Measurements from ENCODE around the gene C17orf113. TPM values are rescaled to one million over a fixed set of nuclear protein-coding genes. Genes with fewer than 3 reads are reported as not detected.

The C17orf113 gene
- total and polyA plus RNA-seq, 2 of the 13 experiments (the other 11 are each of a cell fraction or from before 2014, with no cell fraction given): 0.87 to 1.1 TPM

DNA sequence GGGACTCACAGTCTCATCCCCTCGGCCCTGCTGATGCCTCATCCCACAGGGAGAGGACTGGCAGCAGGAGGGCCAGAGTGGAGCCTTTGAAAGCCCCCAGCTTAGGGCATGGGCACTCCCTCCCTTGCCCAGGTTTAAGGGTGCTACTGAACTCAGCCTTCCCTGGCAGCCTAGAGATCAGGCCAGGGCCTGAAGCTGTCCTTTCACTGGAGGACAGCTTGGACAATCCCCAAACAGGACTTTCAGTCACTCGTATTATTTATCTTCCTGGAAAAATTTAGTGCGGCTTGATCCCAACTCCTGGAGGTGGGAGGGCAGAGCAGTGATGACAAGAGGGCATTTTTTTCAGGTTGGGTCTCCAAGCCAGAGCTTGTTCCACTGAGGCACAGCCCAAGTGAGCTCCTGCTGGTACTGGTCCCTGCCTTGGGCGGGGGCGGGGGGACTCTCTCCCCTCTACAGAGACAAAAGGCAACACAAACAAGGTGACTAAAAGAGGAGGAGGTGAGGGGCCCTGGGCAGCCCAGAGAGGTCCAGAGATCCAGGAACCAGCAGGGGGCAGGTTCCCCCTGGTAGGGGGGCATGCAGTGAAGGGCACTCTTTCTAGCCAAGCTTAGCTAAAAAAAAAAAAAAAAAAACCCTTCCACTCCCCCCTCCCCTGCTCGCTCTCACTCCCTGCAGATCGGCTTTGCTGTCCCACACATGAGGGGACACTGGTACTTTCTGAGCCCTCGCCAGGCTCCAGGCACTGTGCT lies 46.1 kb upstream of the C17orf113 start:
- ATAC-seq (peak; percentile 12; the same call in 2 of the 3 replicates), DNase-seq (ENCODE audit: low spot score) (no peak), FAIRE-seq (no peak)
- H4K20me1 ChIP-seq (ENCODE audit: insufficient read depth, low read length): no peaks in the 10 kb centered on the region
- ChIA-PET CTCF (ENCODE audit: low intra/inter-chr PET ratio, low total read pairs) (no interaction called here), POLR2A (interaction anchor here (1.3 to 2.2 kb wide), 3 partner anchors 16 to 137 kb away, joined by 3 to 7 read pairs (median 4); partner anchors contain the start of gene DHX58)
- H3K4me1 ChIP-seq (ENCODE audit: insufficient read depth, low read length): peaks cover 71% of the 10 kb centered on the region
- peaks cover 6 to 48% of the 10 kb centered on the region in 2 experiments; a peak in 4 of 5 replicates for H3K27me3 ChIP-seq (ENCODE audit: control insufficient read depth in 1 of 2, insufficient read depth in 2 of 2, low read length in 2 of 2)
- no peak overlapping the region for H3K9ac ChIP-seq (ENCODE audit: insufficient read depth, low read depth, low read length)
- H3K79me2 ChIP-seq (ENCODE audit: insufficient read depth, low read length): no peaks in the 10 kb centered on the region
- intact Hi-C loops (cut with micrococcal nuclease; ENCODE audit: unreplicated experiment): no loop called here
- in situ Hi-C loops (cut with HindIII; ENCODE audit: extremely low pct_ligation_motif_present, low pct_unique_long_range_greater_than_20kb): no loop called here
- H2AFZ ChIP-seq (ENCODE audit: low read length): no peak overlapping the region
- H3K4me2 ChIP-seq (ENCODE audit: low read depth, low read length): peak overlapping the region; percentile 65
- H3K4me3 ChIP-seq (replicated peaks in 1 of 3; ENCODE audit: insufficient read depth in 1 of 3, low read depth in 2 of 3, low read length in 3 of 3): no peak overlapping the region; a peak in 1 of 6 replicates
- no peaks in the 10 kb centered on the region for H3K36me3 ChIP-seq (replicated peaks in 1 of 2; ENCODE audit: control insufficient read depth in 1 of 2, insufficient read depth in 2 of 2, low read length in 2 of 2)
- BruUV-seq (replicated peaks): no TSS peak
- TF ChIP-seq, protein P1, sequence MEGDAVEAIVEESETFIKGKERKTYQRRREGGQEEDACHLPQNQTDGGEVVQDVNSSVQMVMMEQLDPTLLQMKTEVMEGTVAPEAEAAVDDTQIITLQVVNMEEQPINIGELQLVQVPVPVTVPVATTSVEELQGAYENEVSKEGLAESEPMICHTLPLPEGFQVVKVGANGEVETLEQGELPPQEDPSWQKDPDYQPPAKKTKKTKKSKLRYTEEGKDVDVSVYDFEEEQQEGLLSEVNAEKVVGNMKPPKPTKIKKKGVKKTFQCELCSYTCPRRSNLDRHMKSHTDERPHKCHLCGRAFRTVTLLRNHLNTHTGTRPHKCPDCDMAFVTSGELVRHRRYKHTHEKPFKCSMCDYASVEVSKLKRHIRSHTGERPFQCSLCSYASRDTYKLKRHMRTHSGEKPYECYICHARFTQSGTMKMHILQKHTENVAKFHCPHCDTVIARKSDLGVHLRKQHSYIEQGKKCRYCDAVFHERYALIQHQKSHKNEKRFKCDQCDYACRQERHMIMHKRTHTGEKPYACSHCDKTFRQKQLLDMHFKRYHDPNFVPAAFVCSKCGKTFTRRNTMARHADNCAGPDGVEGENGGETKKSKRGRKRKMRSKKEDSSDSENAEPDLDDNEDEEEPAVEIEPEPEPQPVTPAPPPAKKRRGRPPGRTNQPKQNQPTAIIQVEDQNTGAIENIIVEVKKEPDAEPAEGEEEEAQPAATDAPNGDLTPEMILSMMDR (CRISPR knock-in tag; IDR thresholded peaks at IDR 0.05): peak; percentile 25; the same call in 1 of the 2 replicates
- TF ChIP-seq NR2F2 (IDR thresholded peaks at IDR 0.05; ENCODE audit: borderline replicate concordance, low read depth) (no peak), SP4 (CRISPR knock-in tag; IDR thresholded peaks at IDR 0.05) (0 out of 2 replicates have a peak, but pooled peaks have one; percentile 28), HNRNPK (IDR thresholded peaks at IDR 0.05; ENCODE audit: low read depth, low read length, poor library complexity, severe bottlenecking) (no peak)
- TF ChIP-seq, protein P2, sequence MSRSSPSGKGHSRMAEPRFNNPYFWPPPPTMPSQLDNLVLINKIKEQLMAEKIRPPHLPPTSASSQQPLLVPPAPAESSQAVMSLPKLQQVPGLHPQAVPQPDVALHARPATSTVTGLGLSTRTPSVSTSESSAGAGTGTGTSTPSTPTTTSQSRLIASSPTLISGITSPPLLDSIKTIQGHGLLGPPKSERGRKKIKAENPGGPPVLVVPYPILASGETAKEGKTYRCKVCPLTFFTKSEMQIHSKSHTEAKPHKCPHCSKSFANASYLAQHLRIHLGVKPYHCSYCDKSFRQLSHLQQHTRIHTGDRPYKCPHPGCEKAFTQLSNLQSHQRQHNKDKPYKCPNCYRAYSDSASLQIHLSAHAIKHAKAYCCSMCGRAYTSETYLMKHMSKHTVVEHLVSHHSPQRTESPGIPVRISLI (CRISPR knock-in tag; IDR thresholded peaks at IDR 0.05; ENCODE audit: borderline replicate concordance): peak; percentile 33; the same call in 1 of the 2 replicates
- TF ChIP-seq, protein P3, sequence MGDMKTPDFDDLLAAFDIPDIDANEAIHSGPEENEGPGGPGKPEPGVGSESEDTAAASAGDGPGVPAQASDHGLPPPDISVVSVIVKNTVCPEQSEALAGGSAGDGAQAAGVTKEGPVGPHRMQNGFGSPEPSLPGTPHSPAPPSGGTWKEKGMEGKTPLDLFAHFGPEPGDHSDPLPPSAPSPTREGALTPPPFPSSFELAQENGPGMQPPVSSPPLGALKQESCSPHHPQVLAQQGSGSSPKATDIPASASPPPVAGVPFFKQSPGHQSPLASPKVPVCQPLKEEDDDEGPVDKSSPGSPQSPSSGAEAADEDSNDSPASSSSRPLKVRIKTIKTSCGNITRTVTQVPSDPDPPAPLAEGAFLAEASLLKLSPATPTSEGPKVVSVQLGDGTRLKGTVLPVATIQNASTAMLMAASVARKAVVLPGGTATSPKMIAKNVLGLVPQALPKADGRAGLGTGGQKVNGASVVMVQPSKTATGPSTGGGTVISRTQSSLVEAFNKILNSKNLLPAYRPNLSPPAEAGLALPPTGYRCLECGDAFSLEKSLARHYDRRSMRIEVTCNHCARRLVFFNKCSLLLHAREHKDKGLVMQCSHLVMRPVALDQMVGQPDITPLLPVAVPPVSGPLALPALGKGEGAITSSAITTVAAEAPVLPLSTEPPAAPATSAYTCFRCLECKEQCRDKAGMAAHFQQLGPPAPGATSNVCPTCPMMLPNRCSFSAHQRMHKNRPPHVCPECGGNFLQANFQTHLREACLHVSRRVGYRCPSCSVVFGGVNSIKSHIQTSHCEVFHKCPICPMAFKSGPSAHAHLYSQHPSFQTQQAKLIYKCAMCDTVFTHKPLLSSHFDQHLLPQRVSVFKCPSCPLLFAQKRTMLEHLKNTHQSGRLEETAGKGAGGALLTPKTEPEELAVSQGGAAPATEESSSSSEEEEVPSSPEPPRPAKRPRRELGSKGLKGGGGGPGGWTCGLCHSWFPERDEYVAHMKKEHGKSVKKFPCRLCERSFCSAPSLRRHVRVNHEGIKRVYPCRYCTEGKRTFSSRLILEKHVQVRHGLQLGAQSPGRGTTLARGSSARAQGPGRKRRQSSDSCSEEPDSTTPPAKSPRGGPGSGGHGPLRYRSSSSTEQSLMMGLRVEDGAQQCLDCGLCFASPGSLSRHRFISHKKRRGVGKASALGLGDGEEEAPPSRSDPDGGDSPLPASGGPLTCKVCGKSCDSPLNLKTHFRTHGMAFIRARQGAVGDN (CRISPR knock-in tag; IDR thresholded peaks at IDR 0.05): 0 out of 2 replicates have a peak, but pooled peaks have one; percentile 19
- TF ChIP-seq, protein P4, sequence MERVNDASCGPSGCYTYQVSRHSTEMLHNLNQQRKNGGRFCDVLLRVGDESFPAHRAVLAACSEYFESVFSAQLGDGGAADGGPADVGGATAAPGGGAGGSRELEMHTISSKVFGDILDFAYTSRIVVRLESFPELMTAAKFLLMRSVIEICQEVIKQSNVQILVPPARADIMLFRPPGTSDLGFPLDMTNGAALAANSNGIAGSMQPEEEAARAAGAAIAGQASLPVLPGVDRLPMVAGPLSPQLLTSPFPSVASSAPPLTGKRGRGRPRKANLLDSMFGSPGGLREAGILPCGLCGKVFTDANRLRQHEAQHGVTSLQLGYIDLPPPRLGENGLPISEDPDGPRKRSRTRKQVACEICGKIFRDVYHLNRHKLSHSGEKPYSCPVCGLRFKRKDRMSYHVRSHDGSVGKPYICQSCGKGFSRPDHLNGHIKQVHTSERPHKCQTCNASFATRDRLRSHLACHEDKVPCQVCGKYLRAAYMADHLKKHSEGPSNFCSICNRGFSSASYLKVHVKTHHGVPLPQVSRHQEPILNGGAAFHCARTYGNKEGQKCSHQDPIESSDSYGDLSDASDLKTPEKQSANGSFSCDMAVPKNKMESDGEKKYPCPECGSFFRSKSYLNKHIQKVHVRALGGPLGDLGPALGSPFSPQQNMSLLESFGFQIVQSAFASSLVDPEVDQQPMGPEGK (CRISPR knock-in tag; IDR thresholded peaks at IDR 0.05): 0 out of 2 replicates have a peak, but pooled peaks have one; percentile 28
- TF ChIP-seq, protein P5, sequence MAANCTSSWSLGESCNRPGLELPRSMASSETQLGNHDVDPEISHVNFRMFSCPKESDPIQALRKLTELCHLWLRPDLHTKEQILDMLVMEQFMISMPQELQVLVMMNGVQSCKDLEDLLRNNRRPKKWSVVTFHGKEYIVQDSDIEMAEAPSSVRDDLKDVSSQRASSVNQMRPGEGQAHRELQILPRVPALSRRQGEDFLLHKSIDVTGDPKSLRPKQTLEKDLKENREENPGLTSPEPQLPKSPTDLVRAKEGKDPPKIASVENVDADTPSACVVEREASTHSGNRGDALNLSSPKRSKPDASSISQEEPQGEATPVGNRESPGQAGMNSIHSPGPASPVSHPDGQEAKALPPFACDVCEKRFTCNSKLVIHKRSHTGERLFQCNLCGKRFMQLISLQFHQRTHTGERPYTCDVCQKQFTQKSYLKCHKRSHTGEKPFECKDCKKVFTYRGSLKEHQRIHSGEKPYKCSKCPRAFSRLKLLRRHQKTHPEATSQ (CRISPR knock-in tag; IDR thresholded peaks at IDR 0.05; ENCODE audit: borderline replicate concordance): 0 out of 2 replicates have a peak, but pooled peaks have one; percentile 22
- H3K27ac ChIP-seq (ENCODE audit: extremely low read length, insufficient read depth, low read length): no peak overlapping the region
- WGBS (ENCODE audit: low lambda C conversion rate): 8% methylated on average over 8 of the region's 8 CpGs
- no peaks in the 10 kb centered on the region for H3K9me3 ChIP-seq (ENCODE audit: low read length)

Data from HepG2 (cell line).